Activated T-helper 1 cell treated with anti-CD3 and anti-CD28 coated beads, Interleukin-12 subunit alpha, Interleukin-12 subunit beta, Interleukin-2, Interleukin-4 antibody, amounts not matched to agents 30 ng/mL and 10 ng/mL and 1 ng/mL, durations not matched to agents 14 hours and 24 hours and 36 hours (primary cell): Measurements from ENCODE around the gene PCK1. TPM values are rescaled to one million over a fixed set of nuclear protein-coding genes. Genes with fewer than 3 reads are reported as not detected.
A peak's percentile ranks its signal among the peaks of the same experiment; 100 is the strongest.

Experiments used
- DNase-seq: peaks from one replicate; pipeline ENCODE4 v3.0.0; 2021; ENCODE audit warnings: low spot score
- H3K27ac Mint-ChIP-seq: one replicate; pipeline ENCODE4 v1.8.0; 2021; ENCODE audit warnings: mild to moderate bottlenecking, mixed read lengths
- H3K27me3 Mint-ChIP-seq: one replicate; pipeline ENCODE4 v1.8.0; 2022; ENCODE audit warnings: mild to moderate bottlenecking, moderate library complexity, mixed read lengths; ENCODE audit not compliant: insufficient read depth
- H3K36me3 Mint-ChIP-seq: one replicate; pipeline ENCODE4 v1.8.0; 2021; ENCODE audit warnings: low read depth, mixed read lengths
- H3K4me1 Mint-ChIP-seq: one replicate; pipeline ENCODE4 v1.8.0; 2021; ENCODE audit warnings: low read depth, mixed read lengths
- H3K4me3 Mint-ChIP-seq: one replicate; pipeline ENCODE4 v1.8.0; 2021; ENCODE audit warnings: mild to moderate bottlenecking, moderate library complexity, mixed read lengths
- H3K9me3 Mint-ChIP-seq: one replicate; pipeline ENCODE4 v1.8.0; 2021; ENCODE audit warnings: mixed read lengths
- intact Hi-C: fragments of 100-400 bp; cut with micrococcal nuclease; formaldehyde crosslinking; loops from one replicate; pipeline ENCODE4 v1.15.1; 2024
- total RNA-seq: library from RNA; stranded (reverse); gene quantifications from 2 replicates; pipeline ENCODE4 v1.2.3, GENCODE V29; 2022

The PCK1 gene
- total RNA-seq, 1 donor from 2014 or later, result not detected

DNA sequence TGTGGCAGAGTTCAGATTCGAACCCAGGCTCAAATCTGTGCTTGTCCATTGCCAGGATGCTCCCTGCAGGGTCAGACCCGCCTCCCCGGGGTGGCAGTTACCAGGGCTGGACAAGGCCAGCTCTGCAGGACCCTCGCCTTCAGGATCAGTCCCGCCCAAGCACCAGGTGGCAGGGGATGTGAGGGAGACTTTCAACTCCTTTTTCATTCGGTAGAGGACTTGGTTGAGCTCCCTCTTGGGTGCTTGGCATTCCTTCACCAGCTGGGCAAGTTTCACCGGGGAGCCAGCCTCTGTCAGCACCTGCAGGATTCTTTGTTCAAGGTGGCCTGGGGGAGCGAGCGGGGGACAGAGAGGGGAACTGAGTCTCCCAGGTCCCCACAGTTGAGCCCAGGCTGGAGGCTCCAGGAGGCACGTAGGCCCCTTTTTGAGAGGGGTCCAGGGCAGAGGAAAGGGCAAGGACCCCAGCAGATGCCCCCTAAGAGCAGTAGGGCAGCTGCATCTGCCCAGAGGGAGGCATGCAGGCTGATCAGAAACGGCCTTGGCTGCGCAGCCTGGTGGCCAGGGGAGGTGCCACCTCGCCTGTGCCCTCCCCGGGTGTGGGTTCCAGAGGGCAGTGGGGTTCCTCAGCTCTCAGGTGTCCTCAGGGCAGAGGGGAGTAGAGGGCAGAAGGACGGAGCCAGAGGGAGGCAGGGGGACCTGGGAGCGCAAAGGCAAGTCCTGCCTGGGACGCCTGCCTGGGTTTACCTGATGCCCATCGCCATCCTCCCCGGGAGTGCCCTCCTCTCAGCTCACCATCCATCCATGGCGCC, 55.4 kb downstream of the PCK1 start:
- H3K4me3 Mint-ChIP-seq, result no peak overlapping the region
- no peaks in the 10 kb centered on the region for H3K9me3 Mint-ChIP-seq
- peaks cover 21% of the 10 kb centered on the region for H3K27me3 Mint-ChIP-seq
- DNase-seq, result no peak
- peaks cover 8% of the 10 kb centered on the region for H3K36me3 Mint-ChIP-seq
- H3K27ac Mint-ChIP-seq, result no peak overlapping the region
- H3K4me1 Mint-ChIP-seq, result peaks cover 42% of the 10 kb centered on the region
- intact Hi-C loops, result loop anchor here (5.0 kb wide), 1 partner anchor 1546 kb away; the partner anchor contains the start of gene ZNF831

DNA sequence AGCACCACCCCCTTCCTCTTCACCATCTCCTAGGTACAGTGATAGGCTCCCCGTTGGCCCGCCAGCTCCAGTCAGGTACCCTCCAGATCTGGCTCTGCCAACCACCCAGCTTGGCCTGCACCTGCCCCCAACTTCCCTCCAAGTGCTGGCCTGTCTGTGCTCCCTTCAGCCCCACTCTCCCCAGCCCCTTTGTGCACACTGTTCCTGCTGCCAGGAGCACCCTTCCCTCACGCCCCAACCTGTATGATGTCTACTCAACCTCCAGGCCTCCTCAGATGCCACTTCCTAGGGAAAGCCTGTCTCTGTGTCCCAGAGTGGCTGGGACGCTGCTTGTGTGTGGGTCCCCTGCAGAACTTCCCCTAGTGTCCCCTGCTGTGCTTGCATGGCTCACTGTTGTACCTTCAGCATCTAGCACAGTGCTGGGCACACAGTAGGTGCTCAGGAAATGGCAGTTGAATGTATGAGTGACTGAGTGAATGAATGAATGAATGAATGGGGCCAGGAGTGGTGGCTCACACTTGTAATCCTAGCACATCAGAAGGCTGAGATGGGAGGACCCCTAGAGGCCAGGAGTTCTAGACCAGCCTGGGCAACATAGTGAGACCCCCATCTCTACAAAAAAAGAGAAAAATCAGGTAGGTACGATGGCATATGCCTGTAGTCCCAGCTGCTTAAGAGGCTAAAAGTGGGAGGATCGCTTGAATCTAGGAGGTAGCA, 56.3 kb downstream of the PCK1 start:
- intact Hi-C loops, result loop anchor here (5.0 kb wide), 1 partner anchor 1545 kb away; the partner anchor contains the start of gene ZNF831
- Mint-ChIP-seq H3K27ac (peak overlapping the region; percentile 55), H3K27me3 (peaks cover 21% of the 10 kb centered on the region), H3K36me3 (peaks cover 8% of the 10 kb centered on the region), H3K4me1 (peaks cover 45% of the 10 kb centered on the region), H3K4me3 (peak overlapping the region; percentile 3), H3K9me3 (no peaks in the 10 kb centered on the region)
- no peak for DNase-seq

Other genes with a start within 250 kb of the PCK1 start
- not detected in 2 replicates for gene SPO11, start 231.3 kb upstream of the PCK1 start, total RNA-seq
- gene RAE1, start 209.9 kb upstream of the PCK1 start, total RNA-seq, result 54.4 and 59.2 TPM in 2 replicates
- 90.4 and 92.5 TPM in 2 replicates for gene RBM38, start 169.7 kb upstream of the PCK1 start, total RNA-seq
- not detected in 2 replicates for gene CTCFL, start 36.0 kb upstream of the PCK1 start, total RNA-seq
- gene ZBP1, start 59.3 kb downstream of the PCK1 start, total RNA-seq, result 0.15 and 0.41 TPM in 2 replicates
- gene PMEPA1, start 148.9 kb downstream of the PCK1 start, total RNA-seq, result 0.57 and 0.66 TPM in 2 replicates